Progenitor cell of endocrine pancreas (in vitro differentiated cells): ENCODE measurements around the gene CCL3. TPM values are rescaled to one million over a fixed set of nuclear protein-coding genes. Genes with fewer than 3 reads are reported as not detected.

Experiments used
- DNase-seq: peaks from one replicate; pipeline ENCODE4 v3.0.0; 2021; ENCODE audit warnings: low spot score; ENCODE audit not compliant: unreplicated experiment
- H3K27ac Mint-ChIP-seq: 2 replicates; pipeline ENCODE4 v1.8.0; 2021; ENCODE audit warnings: mild to moderate bottlenecking, moderate library complexity, mixed read lengths
- H3K27me3 Mint-ChIP-seq: 2 replicates; pipeline ENCODE4 v1.8.0; 2021; ENCODE audit warnings: mixed read lengths
- H3K36me3 Mint-ChIP-seq: 2 replicates; pipeline ENCODE4 v1.8.0; 2022; ENCODE audit warnings: mixed read lengths; ENCODE audit not compliant: insufficient read depth
- H3K4me1 Mint-ChIP-seq: 2 replicates; pipeline ENCODE4 v1.8.0; 2021; ENCODE audit warnings: low read depth, mixed read lengths
- H3K4me3 Mint-ChIP-seq: 2 replicates; pipeline ENCODE4 v1.8.0; 2021; ENCODE audit warnings: low read depth, mild to moderate bottlenecking, moderate library complexity, mixed read lengths
- H3K9me3 Mint-ChIP-seq: 2 replicates; pipeline ENCODE4 v1.8.0; 2021; ENCODE audit warnings: low read depth, mixed read lengths
- total RNA-seq: library from RNA; stranded (reverse); gene quantifications from 2 replicates; pipeline ENCODE4 v1.2.1, GENCODE V29; 2021
- TF ChIP-seq, protein P1 (sequence below): fragments of 200-600 bp; sonication (generic); IDR thresholded peaks from one replicate; pipeline ENCODE4 v1.5.0; 2021; ENCODE audit warnings: antibody characterized with exemption, mild to moderate bottlenecking; ENCODE audit not compliant: unreplicated experiment

CCL3 gene
- total RNA-seq, 1 donor from 2014 or later: not detected

- Mint-ChIP-seq H3K9me3 (peaks cover 17% of the 10 kb centered on the region), H3K4me3 (no peak overlapping the region), H3K27ac (no peak overlapping the region), H3K27me3 (no peaks in the 10 kb centered on the region), H3K36me3 (no peaks in the 10 kb centered on the region), H3K4me1 (peaks cover 1% of the 10 kb centered on the region)
- TF ChIP-seq, protein P1, sequence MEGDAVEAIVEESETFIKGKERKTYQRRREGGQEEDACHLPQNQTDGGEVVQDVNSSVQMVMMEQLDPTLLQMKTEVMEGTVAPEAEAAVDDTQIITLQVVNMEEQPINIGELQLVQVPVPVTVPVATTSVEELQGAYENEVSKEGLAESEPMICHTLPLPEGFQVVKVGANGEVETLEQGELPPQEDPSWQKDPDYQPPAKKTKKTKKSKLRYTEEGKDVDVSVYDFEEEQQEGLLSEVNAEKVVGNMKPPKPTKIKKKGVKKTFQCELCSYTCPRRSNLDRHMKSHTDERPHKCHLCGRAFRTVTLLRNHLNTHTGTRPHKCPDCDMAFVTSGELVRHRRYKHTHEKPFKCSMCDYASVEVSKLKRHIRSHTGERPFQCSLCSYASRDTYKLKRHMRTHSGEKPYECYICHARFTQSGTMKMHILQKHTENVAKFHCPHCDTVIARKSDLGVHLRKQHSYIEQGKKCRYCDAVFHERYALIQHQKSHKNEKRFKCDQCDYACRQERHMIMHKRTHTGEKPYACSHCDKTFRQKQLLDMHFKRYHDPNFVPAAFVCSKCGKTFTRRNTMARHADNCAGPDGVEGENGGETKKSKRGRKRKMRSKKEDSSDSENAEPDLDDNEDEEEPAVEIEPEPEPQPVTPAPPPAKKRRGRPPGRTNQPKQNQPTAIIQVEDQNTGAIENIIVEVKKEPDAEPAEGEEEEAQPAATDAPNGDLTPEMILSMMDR: no peak
- no peak for DNase-seq
These were observed 34.8 kb downstream of the CCL3 start for GRCh38 chr17:36055171-36055570.

GRCh38 chr17:36049643-36050042, 40.3 kb downstream of the CCL3 start:
- peaks cover 29% of the 10 kb centered on the region for H3K9me3 Mint-ChIP-seq
- no peak overlapping the region for H3K27ac Mint-ChIP-seq
- no peak overlapping the region for H3K4me3 Mint-ChIP-seq
- DNase-seq: no peak
- H3K27me3 Mint-ChIP-seq: no peaks in the 10 kb centered on the region
- no peaks in the 10 kb centered on the region for H3K4me1 Mint-ChIP-seq
- TF ChIP-seq, protein P1: no peak
- H3K36me3 Mint-ChIP-seq: peaks cover 2% of the 10 kb centered on the region

GRCh38 chr17:36048066-36048465, 41.9 kb downstream of the CCL3 start:
- H3K27me3 Mint-ChIP-seq: no peaks in the 10 kb centered on the region
- DNase-seq: no peak
- H3K36me3 Mint-ChIP-seq: peaks cover 2% of the 10 kb centered on the region
- peaks cover 29% of the 10 kb centered on the region for H3K9me3 Mint-ChIP-seq
- H3K27ac Mint-ChIP-seq: no peak overlapping the region
- TF ChIP-seq, protein P1: no peak
- H3K4me3 Mint-ChIP-seq: no peak overlapping the region
- H3K4me1 Mint-ChIP-seq: no peaks in the 10 kb centered on the region

Other genes starting within 250 kb of the CCL3 start
- not detected in 2 replicates for gene HEATR9, start 221.3 kb downstream of the CCL3 start, total RNA-seq
- gene CCL5, start 209.8 kb downstream of the CCL3 start, total RNA-seq: not detected in 2 replicates
- gene RDM1, start 159.4 kb downstream of the CCL3 start, total RNA-seq: 4.2 and 4.8 TPM in 2 replicates
- gene LYZL6, start 146.4 kb downstream of the CCL3 start, total RNA-seq: not detected in 2 replicates
- not detected in 2 replicates for gene CCL16, start 108.6 kb downstream of the CCL3 start, total RNA-seq
- not detected in 2 replicates for gene CCL14, start 103.4 kb downstream of the CCL3 start, total RNA-seq
- 0.29 TPM in 1 of 2 replicates, not detected in the other for gene CCL15, start 88.6 kb downstream of the CCL3 start, total RNA-seq
- gene CCL23, start 72.2 kb downstream of the CCL3 start, total RNA-seq: not detected in 2 replicates
- not detected in 2 replicates for gene CCL18, start 25.9 kb downstream of the CCL3 start, total RNA-seq
- not detected in 2 replicates for gene CCL4, start 13.7 kb upstream of the CCL3 start, total RNA-seq
- 27.1 and 30.1 TPM in 2 replicates for gene TBC1D3B, start 86.5 kb upstream of the CCL3 start, total RNA-seq
- 0.82 and 1.7 TPM in 2 replicates for gene CCL3L1, start 106.6 kb upstream of the CCL3 start, total RNA-seq
- not detected in 2 replicates for gene CCL4L2, start 120.9 kb upstream of the CCL3 start, total RNA-seq
- gene TBC1D3I, start 174.4 kb upstream of the CCL3 start, total RNA-seq: 0.77 and 1.9 TPM in 2 replicates
- not detected in 2 replicates for gene TBC1D3G, start 233.7 kb upstream of the CCL3 start, total RNA-seq